ENCODE results near the gene ETS2.

Gene ETS2

DNA sequence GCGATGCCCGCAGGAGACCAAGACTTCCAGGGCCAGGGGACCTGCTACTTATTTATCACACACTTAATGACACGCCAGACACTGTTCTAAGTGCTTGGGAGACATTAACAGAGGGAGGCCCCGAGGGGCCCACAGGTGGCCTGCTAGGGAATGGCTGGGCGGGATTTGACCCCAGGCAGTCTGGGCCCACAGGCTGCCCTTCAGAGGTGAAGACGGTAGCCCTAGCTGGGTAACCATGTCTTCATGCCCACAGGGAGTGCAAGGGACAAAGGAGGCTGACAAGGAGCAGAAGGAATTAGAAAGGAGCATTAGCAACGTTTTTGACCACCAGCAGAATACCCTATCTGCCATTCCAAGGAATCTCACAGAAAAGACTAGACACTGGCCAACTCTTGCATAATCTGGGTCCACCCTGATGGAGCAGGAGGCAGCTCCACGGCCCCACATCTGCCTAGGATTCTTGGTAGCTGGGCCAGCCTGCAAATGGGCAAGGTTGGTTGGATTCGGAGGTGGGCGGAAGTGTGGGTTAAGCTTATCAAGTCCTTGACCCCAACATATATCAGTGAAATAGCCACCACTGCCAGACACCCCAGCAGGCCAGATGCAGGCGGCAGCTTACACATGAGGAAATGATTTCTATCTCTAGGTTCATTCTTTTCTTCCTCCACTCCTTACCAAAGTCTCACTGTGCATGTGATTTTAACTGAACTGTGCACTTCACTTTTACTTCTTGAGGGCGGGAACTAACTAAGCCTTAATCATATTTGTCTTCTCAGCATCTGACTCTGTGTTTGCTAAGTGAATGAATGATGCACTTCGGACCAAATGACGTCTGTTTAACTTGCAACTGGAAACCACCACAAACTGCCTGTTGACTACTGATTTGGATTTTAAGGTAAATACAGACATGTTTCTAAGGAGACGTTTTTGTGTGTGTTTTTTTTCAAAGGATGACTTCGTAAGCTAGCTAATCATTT lies 3.4 kb upstream of the ETS2 start:
- DNase-seq (ENCODE audit: low spot score) = no peak

- no peak for DNase-seq (ENCODE audit: low spot score)
Observed at GRCh38 chr21:38803075-38803660, 2.6 kb upstream of the ETS2 start.

DNA sequence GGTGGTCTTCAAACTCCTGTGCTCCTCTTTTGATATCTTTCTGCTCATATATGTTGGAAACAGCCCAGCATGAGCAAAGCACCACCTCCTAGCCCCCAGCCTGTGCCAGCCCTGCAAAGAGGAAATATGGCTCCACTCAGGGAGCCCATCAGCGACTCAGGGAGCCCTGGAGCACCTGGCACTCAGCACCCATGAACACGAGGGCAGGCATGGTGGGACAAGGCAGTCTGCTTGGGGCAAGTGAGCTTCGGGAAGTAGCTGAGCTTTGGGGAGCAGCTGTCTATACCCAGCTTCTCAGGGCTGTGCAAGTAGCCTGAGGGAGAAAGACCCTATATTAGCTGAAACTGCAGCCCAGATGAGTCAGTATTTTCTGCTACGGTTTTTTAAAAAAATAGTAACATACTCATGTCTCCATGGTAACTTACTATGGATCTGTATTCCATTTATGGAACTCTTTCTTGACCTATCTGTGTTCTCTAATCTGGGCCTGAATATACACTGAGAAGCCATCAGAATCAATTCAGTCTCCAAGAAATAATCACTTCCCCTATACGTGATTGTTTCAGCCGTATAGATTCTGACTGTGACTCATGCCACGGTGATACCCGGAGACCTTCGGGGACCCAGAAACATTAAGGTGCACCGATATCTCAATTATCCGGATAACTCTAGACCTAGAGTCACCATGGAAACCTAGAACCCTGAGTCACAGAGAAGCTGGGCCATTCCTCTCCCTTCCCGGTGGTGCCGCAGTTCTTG lies 1.5 kb upstream of the ETS2 start:
- no peak for DNase-seq (ENCODE audit: low spot score)

- peak; percentile 37 for DNase-seq (ENCODE audit: low spot score)
Observed at GRCh38 chr21:38804789-38805327, 871 bp upstream of the ETS2 start.

GRCh38 chr21:38806153-38806941 lies 618 bp downstream of the ETS2 start:
- no peak for DNase-seq (ENCODE audit: low spot score)

DNA sequence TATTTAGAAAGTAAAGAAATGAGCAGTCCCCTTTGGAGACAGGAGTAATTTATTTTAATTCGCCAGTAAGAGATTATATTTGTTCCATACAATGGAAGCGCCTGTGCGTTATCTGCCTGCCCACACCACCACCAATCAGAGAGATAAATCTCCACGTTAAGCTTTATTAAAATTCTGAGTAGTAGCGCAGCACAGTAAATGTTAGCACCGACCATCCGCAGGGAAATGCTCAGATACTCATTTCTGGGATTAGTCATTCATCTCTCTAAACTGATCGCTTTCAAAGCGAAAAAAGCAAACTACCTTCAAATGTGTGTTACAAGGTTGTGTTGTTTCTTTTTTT lies 1.2 kb downstream of the ETS2 start:
- DNase-seq (ENCODE audit: low spot score) = no peak

- DNase-seq (ENCODE audit: low spot score) = no peak
Observed at GRCh38 chr21:38807441-38807871, 1.7 kb downstream of the ETS2 start.

DNA sequence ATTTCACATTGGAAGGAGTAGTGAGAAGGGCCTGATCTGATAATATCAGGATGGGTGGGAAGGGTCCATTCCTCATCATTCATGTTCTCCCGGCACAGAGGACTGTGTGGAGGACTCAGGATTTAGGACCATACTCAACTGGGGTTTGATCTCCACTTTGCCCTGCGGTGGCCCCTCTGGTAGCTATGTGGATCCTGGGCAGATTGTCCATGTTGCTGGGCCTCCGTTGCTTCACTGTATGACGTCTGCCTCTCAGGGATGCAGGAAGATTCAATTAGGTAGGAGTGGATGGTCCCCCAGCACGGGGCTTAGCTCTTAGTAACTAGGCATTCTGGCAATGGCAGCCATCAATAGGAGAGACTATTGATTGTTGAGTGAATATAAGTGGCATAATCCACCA lies 2.3 kb downstream of the ETS2 start:
- no peak for DNase-seq (ENCODE audit: low spot score)

DNA sequence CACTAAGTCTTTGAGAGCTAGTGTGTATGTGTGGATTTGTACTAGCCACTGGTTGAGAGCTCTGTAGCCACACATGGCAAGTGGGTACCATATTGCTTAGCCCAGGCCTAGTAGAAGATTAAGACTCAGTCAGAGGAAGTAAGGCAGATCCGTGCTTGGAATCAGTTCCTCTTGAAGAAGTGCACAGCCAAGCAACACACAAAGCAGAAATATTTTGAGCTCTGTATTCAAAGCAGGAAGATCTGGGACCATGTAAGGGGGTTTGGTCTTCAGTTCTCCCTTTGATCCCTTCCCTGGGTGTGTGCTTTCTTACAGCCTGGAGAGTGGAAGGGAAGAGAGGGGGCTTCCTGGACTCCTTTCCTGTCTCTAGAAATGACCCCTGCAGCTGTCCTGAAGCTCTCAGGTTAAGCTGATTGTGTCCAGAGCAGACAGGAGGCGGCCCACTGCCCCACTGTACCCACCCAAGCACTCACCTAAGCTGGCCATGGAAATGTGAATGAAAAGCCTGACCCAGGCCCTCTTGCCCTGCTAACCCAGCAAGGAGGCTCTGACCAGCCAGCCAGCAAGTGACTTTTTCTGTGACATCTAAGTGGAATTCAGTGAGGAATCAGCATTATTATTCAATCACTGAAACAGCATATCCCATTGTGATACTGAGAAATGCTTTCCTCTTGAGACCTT lies 3.6 kb downstream of the ETS2 start:
- peak; percentile 53 for DNase-seq (ENCODE audit: low spot score)

GRCh38 chr21:38810034-38810825 lies 4.5 kb downstream of the ETS2 start:
- DNase-seq (ENCODE audit: low spot score) = no peak

DNA sequence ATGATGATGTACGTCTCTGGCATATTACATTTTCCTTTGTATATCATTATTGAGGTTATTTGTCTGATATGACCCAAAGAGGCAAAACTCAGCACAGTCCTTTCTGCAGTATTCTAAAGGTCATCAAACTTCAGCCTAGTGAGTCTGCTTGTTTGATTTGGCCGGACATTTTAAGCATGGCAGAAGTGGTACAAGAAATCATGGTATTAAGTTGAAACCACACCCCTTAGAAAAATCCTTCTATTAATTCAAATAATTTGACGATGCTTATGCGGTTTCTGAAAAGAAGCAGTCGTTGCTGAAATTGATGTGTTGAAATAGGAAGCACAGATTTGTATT lies 5.1 kb downstream of the ETS2 start:
- no peak for DNase-seq (ENCODE audit: low spot score)

DNA sequence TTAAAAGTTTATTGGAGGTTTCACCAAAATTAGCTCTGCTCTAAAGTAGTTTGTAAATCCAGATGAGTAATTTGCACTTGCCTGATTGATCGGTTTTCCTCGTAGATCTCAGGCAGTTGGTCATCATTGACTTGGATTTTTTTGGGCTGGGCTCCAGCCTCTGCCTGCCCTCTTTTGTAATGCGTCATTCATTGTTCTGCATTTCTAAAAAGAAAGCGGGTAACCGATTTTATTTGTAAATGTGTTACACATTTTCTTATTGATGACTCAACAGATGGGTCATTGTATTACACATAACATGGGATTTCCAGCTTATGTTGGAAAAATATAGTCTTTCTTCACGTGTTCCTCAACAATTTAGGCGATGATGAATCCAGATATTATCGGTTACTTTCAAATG lies 5.5 kb downstream of the ETS2 start:
- DNase-seq (ENCODE audit: low spot score) = no peak

- no peak for DNase-seq (ENCODE audit: low spot score)
Observed at GRCh38 chr21:38813143-38813542, 7.4 kb downstream of the ETS2 start.

DNA sequence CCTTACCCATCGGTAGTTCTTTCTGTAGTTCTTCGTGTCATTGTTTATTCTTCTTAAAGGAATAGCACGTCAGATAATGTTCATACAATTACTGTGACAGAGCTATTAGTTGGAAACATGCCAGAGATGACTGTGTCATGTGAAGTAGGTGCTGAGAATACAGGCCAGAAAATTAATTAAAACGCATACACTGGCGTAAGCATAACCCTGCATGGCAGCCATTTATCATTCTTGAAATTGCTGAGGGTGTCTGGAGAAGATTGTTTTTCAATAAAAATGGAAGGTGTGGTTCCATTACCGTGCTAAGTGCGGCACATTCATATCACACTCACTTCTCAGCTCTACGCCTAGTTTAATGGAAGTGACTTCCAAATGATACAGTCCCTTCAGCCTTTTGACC lies 7.8 kb downstream of the ETS2 start:
- no peak for DNase-seq (ENCODE audit: low spot score)

GRCh38 chr21:38814126-38815059 lies 8.7 kb downstream of the ETS2 start:
- DNase-seq (ENCODE audit: low spot score) = no peak

DNA sequence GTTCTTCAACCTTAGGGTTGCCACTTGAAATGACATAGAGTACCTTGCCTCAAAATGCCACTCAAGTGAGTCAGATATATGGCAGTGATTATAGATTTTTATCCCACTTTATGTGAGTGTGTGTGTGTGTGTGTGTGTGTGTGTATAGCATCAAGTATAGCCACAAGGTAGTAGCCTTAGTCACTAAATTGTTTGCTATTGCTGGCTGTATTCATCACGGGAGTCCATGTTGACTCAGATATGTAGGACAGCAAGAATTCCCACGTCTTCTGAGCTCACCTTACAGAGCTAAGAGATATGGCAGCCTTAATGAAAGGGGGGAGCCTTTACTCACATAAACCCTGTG lies 9.3 kb downstream of the ETS2 start:
- no peak for DNase-seq (ENCODE audit: low spot score)

DNA sequence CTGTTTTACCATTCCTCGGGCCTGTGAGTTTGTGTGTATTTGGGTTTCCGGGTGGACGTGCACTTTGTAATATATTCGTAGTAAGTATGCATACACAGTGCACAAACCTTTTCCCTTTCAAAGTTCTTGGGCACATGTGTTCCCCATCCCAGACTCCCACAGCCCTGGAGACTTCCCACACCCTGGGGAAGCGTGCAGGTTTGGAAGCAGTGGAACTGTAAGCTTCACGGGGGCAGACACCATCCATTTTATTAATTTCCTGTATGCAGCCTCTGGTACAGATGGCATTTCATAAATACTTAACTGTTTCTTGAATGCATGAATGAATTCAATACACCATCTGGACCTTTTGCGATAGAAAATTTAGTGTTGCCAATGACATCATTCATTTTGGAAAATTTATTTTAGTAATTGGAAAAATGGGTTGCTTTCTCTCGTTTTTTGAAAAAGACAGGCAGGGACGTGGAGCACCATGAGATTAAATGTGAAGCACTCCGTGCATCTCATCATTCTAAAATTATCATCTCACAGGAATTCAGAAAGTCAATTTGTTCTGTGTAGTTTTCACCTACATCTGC lies 10.8 kb downstream of the ETS2 start:
- no peak for DNase-seq (ENCODE audit: low spot score)

GRCh38 chr21:38817371-38818324 lies 11.9 kb downstream of the ETS2 start:
- DNase-seq (ENCODE audit: low spot score) = no peak

All from globus pallidus (tissue), 1 donor.